HepG2 (cell line): ENCODE measurements around the gene GARIN5A. TPM values are rescaled to one million over a fixed set of nuclear protein-coding genes. Genes with fewer than 3 reads are reported as not detected.
A peak's percentile ranks its signal among the peaks of the same experiment; 100 is the strongest.

ENCODE experiments used
- ARID2 ChIP-seq: sonication (generic); formaldehyde crosslinking; IDR thresholded peaks from 2 replicates; pipeline ENCODE4 v1.8.1; 2022; ENCODE audit warnings: mild to moderate bottlenecking, missing genetic modification reagents, borderline replicate concordance
- BORCS8-MEF2B ChIP-seq: sonication (generic); formaldehyde crosslinking; IDR thresholded peaks from 2 replicates; pipeline ENCODE4 v1.8.0; 2022; ENCODE audit warnings: mild to moderate bottlenecking, missing genetic modification reagents
- ELF1 ChIP-seq: sonication (generic); formaldehyde crosslinking; IDR thresholded peaks from 2 replicates; pipeline ENCODE4 v1.4.0; 2020; ENCODE audit warnings: missing genetic modification reagents
- ETV5 ChIP-seq: IDR thresholded peaks from 2 replicates; pipeline ENCODE4 v1.6.1; 2018; ENCODE audit warnings: missing biosample characterization, missing genetic modification reagents, inconsistent platforms, borderline replicate concordance
- FOXP1 ChIP-seq, 2 experiments: fragments of 450-650 bp in 1 of 2; IDR thresholded peaks; 2 replicates each; pipeline ENCODE4 v1.6.1; 2017 to 2018; ENCODE audit warnings: antibody characterized with exemption in 1 of 2
- HCFC1 ChIP-seq: fragments of 150-350 bp; IDR thresholded peaks from 2 replicates; pipeline ENCODE4 v1.6.1; 2014; ENCODE audit warnings: low read depth, low read length
- HNF4A ChIP-seq: sonication (generic); formaldehyde crosslinking; IDR thresholded peaks from 2 replicates; pipeline ENCODE4 v1.4.0; 2020; ENCODE audit warnings: missing genetic modification reagents
- HOMEZ ChIP-seq: IDR thresholded peaks from 2 replicates; pipeline ENCODE4 v1.6.1; 2016; ENCODE audit warnings: low read depth
- MAFF ChIP-seq: IDR thresholded peaks from 2 replicates; pipeline ENCODE4 v1.6.1; 2011; ENCODE audit warnings: low read depth, low read length, improper control_type of control experiment
- MTF1 ChIP-seq: sonication (generic); formaldehyde crosslinking; IDR thresholded peaks from 2 replicates; pipeline ENCODE4 v1.5.0; 2020; ENCODE audit warnings: missing genetic modification reagents
- NONO ChIP-seq, 2 experiments: fragments of 450-650 bp in 1 of 2; sonication (generic) in 1 of 2; formaldehyde crosslinking in 1 of 2; IDR thresholded peaks in 1 of 2; conservative IDR thresholded peaks in 1 of 2; 2 replicates each; pipeline versions ENCODE4 v1.6.1 to v1.8.0; 2017 to 2022; ENCODE audit warnings: mild to moderate bottlenecking in 1 of 2, missing genetic modification reagents in 1 of 2, moderate library complexity in 1 of 2
- PAX8 ChIP-seq: sonication (generic); formaldehyde crosslinking; IDR thresholded peaks from 2 replicates; pipeline ENCODE4 v1.8.0; 2022; ENCODE audit warnings: mild to moderate bottlenecking, missing genetic modification reagents, borderline replicate concordance
- PRPF4 ChIP-seq: fragments of 200-400 bp; formaldehyde crosslinking; IDR thresholded peaks from 2 replicates; pipeline ENCODE4 v1.6.1; 2016; ENCODE audit warnings: low read length, low read depth; ENCODE audit not compliant: poor library complexity, severe bottlenecking
- RNF2 ChIP-seq: fragments of 450-650 bp; conservative IDR thresholded peaks from 2 replicates; pipeline ENCODE4 v1.6.1; 2016; ENCODE audit warnings: low read depth
- SMARCE1 ChIP-seq: fragments of 450-650 bp; IDR thresholded peaks from 2 replicates; pipeline ENCODE4 v1.6.1; 2017; ENCODE audit warnings: borderline replicate concordance
- SOX13 ChIP-seq, 3 experiments: fragments of 450-650 bp in 1 of 3; sonication (generic) in 1 of 3; formaldehyde crosslinking in 1 of 3; IDR thresholded peaks in 2 of 3; conservative IDR thresholded peaks in 1 of 3; 2 replicates each; pipeline versions ENCODE4 v1.5.0 to v1.6.1; 2016 to 2020; ENCODE audit warnings: antibody characterized with exemption in 1 of 3, mild to moderate bottlenecking in 1 of 3, missing compliant biosample characterization in 1 of 3, missing genetic modification reagents in 1 of 3, moderate library complexity in 1 of 3
- TBL1XR1 ChIP-seq: fragments of 150-350 bp; IDR thresholded peaks from 2 replicates; pipeline ENCODE4 v1.6.1; 2014; ENCODE audit warnings: borderline replicate concordance, low read length; ENCODE audit not compliant: partially characterized antibody
- TBX2 ChIP-seq: sonication (generic); formaldehyde crosslinking; IDR thresholded peaks from 2 replicates; pipeline ENCODE4 v1.5.0; 2020; ENCODE audit warnings: missing genetic modification reagents, mild to moderate bottlenecking, borderline replicate concordance
- TOPORS ChIP-seq: sonication (generic); formaldehyde crosslinking; IDR thresholded peaks from 2 replicates; pipeline ENCODE4 v1.8.0; 2023; ENCODE audit warnings: mild to moderate bottlenecking, missing genetic modification reagents
- ZKSCAN8 ChIP-seq: IDR thresholded peaks from 2 replicates; pipeline ENCODE4 v1.6.1; 2016; ENCODE audit warnings: borderline replicate concordance, missing genetic modification reagents, missing compliant biosample characterization
- ZNF121 ChIP-seq: sonication (generic); formaldehyde crosslinking; IDR thresholded peaks from 2 replicates; pipeline ENCODE4 v1.5.0; 2020; ENCODE audit warnings: mild to moderate bottlenecking, missing genetic modification reagents
- ZNF274 ChIP-seq: sonication (generic); formaldehyde crosslinking; IDR thresholded peaks from 2 replicates; pipeline ENCODE4 v1.5.1; 2020; ENCODE audit warnings: mild to moderate bottlenecking, missing genetic modification reagents
- ZNF33A ChIP-seq: sonication (generic); formaldehyde crosslinking; IDR thresholded peaks from 2 replicates; pipeline ENCODE4 v1.5.1; 2020; ENCODE audit warnings: missing genetic modification reagents, mild to moderate bottlenecking, moderate library complexity, borderline replicate concordance
- polyA plus RNA-seq, 8 experiments: library from polyadenylated mRNA; depleted of rRNA in 3 of 8; stranded (reverse) in 7 of 8; unstranded in 1 of 8; fragments of >200 nt; fragmentation: Illumina TruSeq in 4 of 8; extraction: Trizol in 4 of 8; gene quantifications; 2 replicates each; pipeline versions ENCODE4 v1.2.1 to v1.2.3, GENCODE V29; 2011 to 2016; ENCODE audit warnings: low read depth in 4 of 8, missing spikeins in 1 of 8, mixed read lengths in 1 of 8; ENCODE audit not compliant: insufficient read depth in 1 of 8
- total RNA-seq, 5 experiments: library from RNA; depleted of rRNA; stranded (reverse); fragments of >200 nt; fragmentation: Illumina TruSeq; extraction: Trizol; gene quantifications; 2 replicates each; pipeline ENCODE4 v1.2.3, GENCODE V29; 2016; ENCODE audit warnings: low read depth in 1 of 5
- TF ChIP-seq, protein P1 (sequence below): sonication (generic); formaldehyde crosslinking; IDR thresholded peaks from 2 replicates; pipeline ENCODE4 v1.9.0; 2021; ENCODE audit warnings: missing genetic modification reagents, borderline replicate concordance
- TF ChIP-seq, protein P2 (sequence below): sonication (generic); formaldehyde crosslinking; IDR thresholded peaks from 2 replicates; pipeline ENCODE4 v1.5.0; 2020; ENCODE audit warnings: missing genetic modification reagents

The GARIN5A gene
- total and polyA plus RNA-seq, 2 of the 13 experiments (the other 11 are each of a cell fraction or from before 2014, with no cell fraction given) = not detected

- TF ChIP-seq ELF1 (CRISPR knock-in tag) (no peak), ETV5 (CRISPR knock-in tag) (no peak), TBL1XR1 (no peak), HOMEZ (CRISPR knock-in tag) (no peak), NONO (IDR thresholded peaks at IDR 0.05) (no peak), NONO (CRISPR knock-in tag; conservative IDR thresholded peaks at IDR 0.05) (no peak), PRPF4 (peak; percentile 51), FOXP1 (IDR thresholded peaks at IDR 0.05) (no peak), FOXP1 (CRISPR knock-in tag; IDR thresholded peaks at IDR 0.05) (no peak), MAFF (no peak), ZNF274 (CRISPR knock-in tag) (no peak), TBX2 (CRISPR knock-in tag) (peak; percentile 26; the same call in 1 of the 2 replicates), MTF1 (CRISPR knock-in tag) (no peak), ZNF121 (peak; percentile 68; the same call in 1 of the 2 replicates), ZNF33A (CRISPR knock-in tag) (no peak), SMARCE1 (no peak), PAX8 (CRISPR knock-in tag) (no peak), TOPORS (no peak), RNF2 (no peak), HNF4A (CRISPR knock-in tag) (no peak), HCFC1 (no peak), ZKSCAN8 (CRISPR knock-in tag) (peak; percentile 98), ARID2 (CRISPR knock-in tag) (no peak), BORCS8-MEF2B (CRISPR knock-in tag) (no peak), SOX13 (IDR thresholded peaks at IDR 0.05) (no peak), SOX13 (CRISPR knock-in tag; conservative IDR thresholded peaks at IDR 0.05 in 1 of 2, IDR thresholded peaks at IDR 0.05 in 1 of 2) (peak in 1 of 2 experiments; percentile 54; a peak in 2 of 4 replicates)
- TF ChIP-seq, protein P1, sequence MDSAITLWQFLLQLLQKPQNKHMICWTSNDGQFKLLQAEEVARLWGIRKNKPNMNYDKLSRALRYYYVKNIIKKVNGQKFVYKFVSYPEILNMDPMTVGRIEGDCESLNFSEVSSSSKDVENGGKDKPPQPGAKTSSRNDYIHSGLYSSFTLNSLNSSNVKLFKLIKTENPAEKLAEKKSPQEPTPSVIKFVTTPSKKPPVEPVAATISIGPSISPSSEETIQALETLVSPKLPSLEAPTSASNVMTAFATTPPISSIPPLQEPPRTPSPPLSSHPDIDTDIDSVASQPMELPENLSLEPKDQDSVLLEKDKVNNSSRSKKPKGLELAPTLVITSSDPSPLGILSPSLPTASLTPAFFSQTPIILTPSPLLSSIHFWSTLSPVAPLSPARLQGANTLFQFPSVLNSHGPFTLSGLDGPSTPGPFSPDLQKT (CRISPR knock-in tag) = no peak
- TF ChIP-seq, protein P2, sequence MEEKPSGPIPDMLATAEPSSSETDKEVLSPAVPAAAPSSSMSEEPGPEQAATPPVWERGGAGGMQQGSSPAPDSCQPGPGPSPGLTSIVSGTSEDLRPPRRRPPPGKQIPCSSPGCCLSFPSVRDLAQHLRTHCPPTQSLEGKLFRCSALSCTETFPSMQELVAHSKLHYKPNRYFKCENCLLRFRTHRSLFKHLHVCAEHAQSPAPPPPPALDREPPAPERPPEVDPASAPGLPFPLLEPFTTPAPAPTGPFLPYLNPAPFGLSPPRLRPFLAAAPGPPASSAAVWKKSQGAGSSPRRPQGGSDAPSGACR (CRISPR knock-in tag) = no peak
Measured at GRCh38 chr19:50496189-50497021, 19.8 kb upstream of the GARIN5A start (continued).
